Colonic mucosa (tissue), 4 donors: ENCODE data around the gene SF3B3. TPM values are rescaled to one million over a fixed set of nuclear protein-coding genes. Genes with fewer than 3 reads are reported as not detected.
"Not testable (repeated sequence)": the region's sequence is repeated elsewhere in the genome, so short reads cannot be mapped to it uniquely, and the experiment has no call there.

Experiments used
- DNase-seq: peaks from one replicate; pipeline ENCODE4 v3.0.0-alpha.2; 2020
- H3K27ac ChIP-seq: fragments of 200-600 bp; one replicate; pipeline ENCODE4 v1.8.0; 2021
- H3K27me3 ChIP-seq: fragments of 200-600 bp; one replicate; pipeline ENCODE4 v1.8.0; 2021
- H3K36me3 ChIP-seq: fragments of 200-600 bp; one replicate; pipeline ENCODE4 v1.8.0; 2021
- H3K4me1 ChIP-seq: fragments of 200-600 bp; one replicate; pipeline ENCODE4 v1.8.0; 2021; ENCODE audit warnings: mild to moderate bottlenecking
- H3K4me3 ChIP-seq: fragments of 200-600 bp; one replicate; pipeline ENCODE4 v1.8.0; 2021
- H3K9ac ChIP-seq, 2 donors: one replicate each; pipeline ENCODE4 v1.7.0; 2013; ENCODE audit warnings: control low read depth in 2 of 2, low read depth in 2 of 2, low read length in 2 of 2
- H3K9me3 ChIP-seq: fragments of 200-600 bp; one replicate; pipeline ENCODE4 v1.8.0; 2021
- CTCF ChIP-seq: fragments of 200-600 bp; IDR thresholded peaks from one replicate; pipeline ENCODE4 v1.8.0; 2022; ENCODE audit warnings: antibody characterized with exemption, mild to moderate bottlenecking
- intact Hi-C: fragments of 100-400 bp; cut with DNase I; formaldehyde crosslinking; loops from one replicate; pipeline ENCODE4 v1.14.1; 2022
- total RNA-seq, 2 donors: library from RNA; stranded (reverse); fragmentation: NEBNext Ultra II Directional in 1 of 2; extraction: Animal tissue kit (Norgen Biotek cat#: 25700) in 1 of 2; gene quantifications; one replicate each; pipeline ENCODE4 v1.2.1, GENCODE V29; 2021
- donor health status: healthy.
- donor health status: DM: no; HTN: no; CAD: no.
- donor health status: DM: no; HTN: no; CAD: no.

The SF3B3 gene
- total RNA-seq, 2 donors from 2014 or later, result 182 to 369 TPM

- no peak for DNase-seq
These were observed 90.8 kb downstream of the SF3B3 start for GRCh38 chr16:70614208-70614951.

DNA sequence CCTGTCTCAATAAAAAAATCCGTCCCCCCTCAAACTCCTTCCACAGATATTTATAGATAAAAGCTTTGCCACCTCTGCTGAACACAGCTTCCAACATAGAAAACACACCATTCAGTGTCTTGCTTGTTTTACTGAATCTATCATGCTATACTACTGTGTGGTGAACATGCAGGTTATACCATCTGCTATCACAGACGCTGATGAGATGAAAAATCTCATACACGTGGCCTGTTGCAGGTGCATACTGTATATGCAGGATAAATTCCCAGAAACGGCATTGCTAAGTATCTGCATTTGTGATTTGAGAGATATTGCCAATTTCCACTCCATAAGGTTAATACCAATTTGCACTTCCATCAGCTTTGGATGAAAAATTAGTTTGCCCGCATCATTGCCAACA, 92.3 kb downstream of the SF3B3 start:
- Histone ChIP-seq H3K27me3 (no peaks in the 10 kb centered on the region), H3K9ac (no peak overlapping the region)
- intact Hi-C loops, result no loop called here

More at GRCh38 chr16:70614208-70614951, 90.8 kb downstream of the SF3B3 start:
- H3K9ac ChIP-seq, result no peak overlapping the region
- no peak overlapping the region for H3K4me3 ChIP-seq
- H3K9me3 ChIP-seq, result no peaks in the 10 kb centered on the region
- no peak for TF ChIP-seq CTCF
- peaks cover 5% of the 10 kb centered on the region for H3K4me1 ChIP-seq
- no peaks in the 10 kb centered on the region for H3K27me3 ChIP-seq
- peak overlapping the region; percentile 30 for H3K27ac ChIP-seq
- intact Hi-C loops, result no loop called here
- H3K36me3 ChIP-seq, result no peaks in the 10 kb centered on the region

GRCh38 chr16:70621864-70622263, 98.2 kb downstream of the SF3B3 start:
- H3K4me3 ChIP-seq, DNase-seq, intact Hi-C loops, H3K27me3 ChIP-seq, H3K4me1 ChIP-seq, H3K9ac ChIP-seq, H3K36me3 ChIP-seq, H3K9me3 ChIP-seq, H3K27ac ChIP-seq: not testable (repeated sequence)

More for the DNA sequence above, 92.3 kb downstream of the SF3B3 start:
- DNase-seq, result no peak
- H3K27ac ChIP-seq, result no peak overlapping the region
- no peak overlapping the region for H3K4me3 ChIP-seq
- TF ChIP-seq CTCF, result no peak
- no peaks in the 10 kb centered on the region for H3K36me3 ChIP-seq
- H3K4me1 ChIP-seq, result peaks cover 2% of the 10 kb centered on the region
- no peaks in the 10 kb centered on the region for H3K9me3 ChIP-seq

Other genes with a start within 250 kb of the SF3B3 start
- 10 to 100 TPM; 45.3 to 97.8 TPM for gene AARS1, start 234.3 kb upstream of the SF3B3 start, total RNA-seq
- 10 to 100 TPM; 22.3 to 25.6 TPM for gene DDX19B, start 224.6 kb upstream of the SF3B3 start, total RNA-seq
- gene DDX19A, start 176.9 kb upstream of the SF3B3 start, total RNA-seq, result 10 to 100 TPM; 16.7 to 25.9 TPM
- 1 to 10 TPM; 6.9 to 8.1 TPM for gene ST3GAL2, start 84.7 kb upstream of the SF3B3 start, total RNA-seq
- 10 to 100 TPM; 31.3 to 38.8 TPM for gene FCSK, start 69.2 kb upstream of the SF3B3 start, total RNA-seq
- 10 to 100 TPM; 54.8 to 84.7 TPM for gene COG4, start 262 bp upstream of the SF3B3 start, total RNA-seq
- 1 to 10 TPM; 1.1 to 2.8 TPM for gene IL34, start 122.7 kb downstream of the SF3B3 start, total RNA-seq
- gene MTSS2, start 162.2 kb downstream of the SF3B3 start, total RNA-seq, result 10 to 100 TPM; 15.5 to 25.3 TPM